GM12878 (cell line): ENCODE results near the gene TBC1D25. TPM values are rescaled to one million over a fixed set of nuclear protein-coding genes. Genes with fewer than 3 reads are reported as not detected.

Experiments used
- ATAC-seq: fragments of 200-7000 bp; cut with Tn5 transposase; 3 replicates; pipeline ENCODE4 v1.9.1; 2020; ENCODE audit warnings: mild to moderate bottlenecking, moderate library complexity
- BruUV-seq: library from RNA; stranded (reverse); fragments of 400-500 nt; replicated peaks from 2 replicates; lab custom pipeline; 2021; lab: Mats Ljungman, UMichigan
- CTCF ChIA-PET: fragments of 300-600 bp; sonication (Branson Sonifier 250); formaldehyde crosslinking; extraction: SDS; loops from one replicate; lab custom pipeline; 2021; ENCODE audit warnings: inconsistent platforms; lab: Yijun Ruan, JAX
- POLR2A ChIA-PET: fragments of 350-600 bp; formaldehyde crosslinking; extraction: SDS; loops from one replicate; lab custom pipeline; 2021; ENCODE audit warnings: inconsistent platforms; lab: Charles Lee
- RAD21 ChIA-PET: fragments of 300-600 bp; sonication (Branson Sonifier 250); formaldehyde crosslinking; loops from one replicate; lab custom pipeline; 2023; ENCODE audit warnings: antibody characterized with exemption; ENCODE audit not compliant: unreplicated experiment; lab: Charles Lee
- SMC1A ChIA-PET: fragments of 300-600 bp; sonication (Branson Sonifier 250); formaldehyde crosslinking; loops from one replicate; lab custom pipeline; 2023; ENCODE audit not compliant: unreplicated experiment, uncharacterized antibody; lab: Charles Lee
- DNase-seq: peaks from one replicate; pipeline ENCODE4 v3.0.0-alpha.2; 2011; ENCODE audit warnings: low read depth, low spot score
- FAIRE-seq: peaks from 3 replicates; lab custom pipeline; 2011; peaks lifted over from hg19 to GRCh38; lab: Jason Lieb, UNC
- H2AFZ ChIP-seq: 2 replicates; pipeline ENCODE4 v1.6.0; 2011; ENCODE audit warnings: low read depth, low read length, control low read depth; ENCODE audit not compliant: control insufficient read depth
- H3K27ac ChIP-seq: 2 replicates; pipeline ENCODE4 v1.5.1; 2011; ENCODE audit warnings: control low read depth; ENCODE audit not compliant: control insufficient read depth, insufficient read depth
- H3K27me3 ChIP-seq, 2 experiments: replicated peaks in 1 of 2; 2 replicates each; pipeline versions ENCODE4 v1.6.0 to v1.6.1; 2011; ENCODE audit warnings: low read length in 1 of 2; ENCODE audit not compliant: control insufficient read depth in 2 of 2, insufficient read depth in 2 of 2
- H3K36me3 ChIP-seq, 2 experiments: 2 replicates each; pipeline ENCODE4 v1.5.1; 2011; ENCODE audit warnings: low read length in 1 of 2; ENCODE audit not compliant: control insufficient read depth in 2 of 2, insufficient read depth in 2 of 2
- H3K4me1 ChIP-seq: 2 replicates; pipeline ENCODE4 v1.6.1; 2011; ENCODE audit warnings: mild to moderate bottlenecking, low read length, moderate library complexity, mixed read lengths; ENCODE audit not compliant: control insufficient read depth, insufficient read depth
- H3K4me2 ChIP-seq: 2 replicates; pipeline ENCODE4 v1.6.0; 2011; ENCODE audit warnings: control low read depth; ENCODE audit not compliant: control insufficient read depth, insufficient read depth
- H3K4me3 ChIP-seq: fragments of 200-600 bp; sonication (generic); 2 replicates; pipeline ENCODE4 v1.5.1; 2016
- H3K79me2 ChIP-seq: 2 replicates; pipeline ENCODE4 v1.6.0; 2011; ENCODE audit warnings: low read length; ENCODE audit not compliant: control insufficient read depth, insufficient read depth
- H3K9ac ChIP-seq: 2 replicates; pipeline ENCODE4 v1.8.0; 2011; ENCODE audit warnings: low read length, control low read depth, mixed read lengths; ENCODE audit not compliant: control insufficient read depth, insufficient read depth
- H3K9me3 ChIP-seq: replicated peaks from 3 replicates; pipeline ENCODE4 v1.5.1; 2011; ENCODE audit warnings: mild to moderate bottlenecking, low read length; ENCODE audit not compliant: control insufficient read depth, insufficient read depth
- H4K20me1 ChIP-seq: 2 replicates; pipeline ENCODE4 v1.6.0; 2011; ENCODE audit not compliant: control insufficient read depth, insufficient read depth
- EGR1 ChIP-seq, 2 experiments: IDR thresholded peaks; 1 replicate in 1 of 2; 2 replicates in 1 of 2; pipeline ENCODE4 v1.6.1; 2011 to 2012; ENCODE audit warnings: low read depth in 2 of 2, low read length in 2 of 2, borderline replicate concordance in 1 of 2, mild to moderate bottlenecking in 1 of 2, moderate library complexity in 1 of 2
- HDAC2 ChIP-seq: fragments of 200-600 bp; sonication (generic); IDR thresholded peaks from 2 replicates; pipeline ENCODE4 v1.6.1; 2017
- NFXL1 ChIP-seq: fragments of 450-650 bp; IDR thresholded peaks from 2 replicates; pipeline ENCODE4 v1.6.1; 2017; ENCODE audit warnings: antibody characterized with exemption, mild to moderate bottlenecking, borderline replicate concordance
- NR2C1 ChIP-seq: fragments of 450-650 bp; IDR thresholded peaks from 2 replicates; pipeline ENCODE4 v1.6.1; 2017; ENCODE audit warnings: antibody characterized with exemption, mild to moderate bottlenecking, moderate library complexity
- PAX5 ChIP-seq: IDR thresholded peaks from 2 replicates; pipeline ENCODE4 v1.6.1; 2011; ENCODE audit warnings: low read depth, low read length, borderline replicate concordance
- POLR2AphosphoS5 ChIP-seq: IDR thresholded peaks from 2 replicates; pipeline ENCODE4 v1.6.1; 2011; ENCODE audit warnings: mild to moderate bottlenecking, low read length, inconsistent platforms
- STAT1 ChIP-seq: fragments of 450-650 bp; conservative IDR thresholded peaks from 2 replicates; pipeline ENCODE4 v1.6.1; 2014; ENCODE audit warnings: antibody characterized with exemption, mild to moderate bottlenecking
- ZBED1 ChIP-seq: IDR thresholded peaks from 2 replicates; pipeline ENCODE4 v1.6.1; 2016; ENCODE audit warnings: borderline replicate concordance
- WGBS: methylation state at CpG from one replicate; pipeline ENCODE4 v1.1.6; 2016; ENCODE audit warnings: low lambda C conversion rate; ENCODE audit not compliant: insufficient replicate concordance, insufficient coverage; ENCODE audit errors: missing lambda C conversion rate; 5-methylcytosine and 5-hydroxymethylcytosine counted together
- in situ Hi-C: fragments of 300-500 bp; cut with MboI; formaldehyde crosslinking; loops from 9 replicates; pipeline ENCODE4 v1.14.3; 2018; ENCODE audit warnings: mixed read lengths
- intact Hi-C: fragments of 100-400 bp; cut with micrococcal nuclease; formaldehyde crosslinking; loops from one replicate; pipeline ENCODE4 v1.14.2; 2022; ENCODE audit not compliant: unreplicated experiment
- polyA plus RNA-seq, 11 experiments: library from polyadenylated mRNA; depleted of rRNA in 4 of 11; unstranded in 6 of 11; stranded (reverse) in 5 of 11; fragments of >200 nt; fragmentation: Nextera tagmentation in 4 of 11; fragmentation: Illumina TruSeq in 1 of 11; extraction: Ambion mirVana in 4 of 11; extraction: Trizol in 1 of 11; gene quantifications; 1 replicate in 1 of 11; 2 replicates in 10 of 11; pipeline versions ENCODE4 v1.2.1 to v1.2.3, GENCODE V29; 2011 to 2016; ENCODE audit warnings: inconsistent platforms in 2 of 11, missing spikeins in 2 of 11, low read depth in 1 of 11
- total RNA-seq, 4 experiments: library from RNA; depleted of rRNA in 3 of 4; stranded (reverse); fragments of >200 nt in 3 of 4; fragmentation: Illumina TruSeq in 1 of 4; extraction: Trizol in 1 of 4; gene quantifications; 2 replicates each; pipeline versions ENCODE4 v1.2.1 to v1.2.3, GENCODE V29; 2013 to 2021
- TF ChIP-seq, protein P1 (sequence below): IDR thresholded peaks from 2 replicates; pipeline ENCODE4 v1.6.1; 2011; ENCODE audit warnings: low read depth, low read length, improper control_type of control experiment, borderline replicate concordance
- TF ChIP-seq, protein P2 (sequence below): fragments of 450-650 bp; IDR thresholded peaks from 2 replicates; pipeline ENCODE4 v1.6.1; 2017; ENCODE audit warnings: low read depth, mild to moderate bottlenecking, moderate library complexity

The TBC1D25 gene
- total and polyA plus RNA-seq, 10 of the 15 experiments (the other 5 are each of a cell fraction or from before 2014, with no cell fraction given) = 0.79 to 17.3 (median 10.0) TPM

DNA sequence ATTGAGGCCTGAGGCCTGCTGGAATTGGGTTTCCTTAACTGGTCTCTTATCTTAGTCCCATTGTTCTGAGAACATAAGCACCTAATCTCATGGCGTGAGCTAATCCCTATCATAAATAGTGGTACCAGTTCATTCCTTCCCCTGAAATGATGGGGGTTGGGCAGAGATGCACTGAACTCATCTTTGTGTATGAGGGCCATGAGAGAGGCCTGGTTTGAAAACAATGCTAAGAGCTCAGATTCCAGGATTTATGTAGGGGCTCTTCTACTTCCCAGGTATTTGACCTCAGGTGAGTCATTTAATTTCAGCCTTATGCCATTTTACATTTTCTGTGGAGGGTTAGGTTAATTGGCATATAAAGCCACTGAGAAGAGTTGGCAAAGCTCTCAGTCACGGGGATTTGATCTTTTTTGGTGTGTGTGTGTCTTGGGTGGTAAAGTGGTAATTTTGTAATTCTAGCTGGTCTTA, 39.2 kb downstream of the TBC1D25 start:
- intact Hi-C loops = no loop called here
- no peak for TF ChIP-seq NFXL1
- no peak for TF ChIP-seq STAT1
- TF ChIP-seq, protein P1, sequence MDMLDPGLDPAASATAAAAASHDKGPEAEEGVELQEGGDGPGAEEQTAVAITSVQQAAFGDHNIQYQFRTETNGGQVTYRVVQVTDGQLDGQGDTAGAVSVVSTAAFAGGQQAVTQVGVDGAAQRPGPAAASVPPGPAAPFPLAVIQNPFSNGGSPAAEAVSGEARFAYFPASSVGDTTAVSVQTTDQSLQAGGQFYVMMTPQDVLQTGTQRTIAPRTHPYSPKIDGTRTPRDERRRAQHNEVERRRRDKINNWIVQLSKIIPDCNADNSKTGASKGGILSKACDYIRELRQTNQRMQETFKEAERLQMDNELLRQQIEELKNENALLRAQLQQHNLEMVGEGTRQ = no peak
- TF ChIP-seq HDAC2 = no peak
- TF ChIP-seq NR2C1 = no peak
- TF ChIP-seq POLR2AphosphoS5 = peak; percentile 81
- peak; percentile 11; the same call in 1 of the 2 replicates for TF ChIP-seq ZBED1
- no peak for TF ChIP-seq PAX5
- no peak for TF ChIP-seq EGR1 (IDR thresholded peaks at IDR 0.05; ENCODE audit: borderline replicate concordance in 1 of 2, low read depth in 2 of 2, low read length in 2 of 2)
- TF ChIP-seq, protein P2, sequence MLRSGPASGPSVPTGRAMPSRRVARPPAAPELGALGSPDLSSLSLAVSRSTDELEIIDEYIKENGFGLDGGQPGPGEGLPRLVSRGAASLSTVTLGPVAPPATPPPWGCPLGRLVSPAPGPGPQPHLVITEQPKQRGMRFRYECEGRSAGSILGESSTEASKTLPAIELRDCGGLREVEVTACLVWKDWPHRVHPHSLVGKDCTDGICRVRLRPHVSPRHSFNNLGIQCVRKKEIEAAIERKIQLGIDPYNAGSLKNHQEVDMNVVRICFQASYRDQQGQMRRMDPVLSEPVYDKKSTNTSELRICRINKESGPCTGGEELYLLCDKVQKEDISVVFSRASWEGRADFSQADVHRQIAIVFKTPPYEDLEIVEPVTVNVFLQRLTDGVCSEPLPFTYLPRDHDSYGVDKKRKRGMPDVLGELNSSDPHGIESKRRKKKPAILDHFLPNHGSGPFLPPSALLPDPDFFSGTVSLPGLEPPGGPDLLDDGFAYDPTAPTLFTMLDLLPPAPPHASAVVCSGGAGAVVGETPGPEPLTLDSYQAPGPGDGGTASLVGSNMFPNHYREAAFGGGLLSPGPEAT = no peak
- POLR2A ChIA-PET = no interaction called here

More for the DNA sequence above, 39.2 kb downstream of the TBC1D25 start:
- no peak overlapping the region for H3K9ac ChIP-seq
- 25% methylated on average over 2 of the region's 2 CpGs for WGBS
- no peak overlapping the region for H2AFZ ChIP-seq
- peaks cover 24% of the 10 kb centered on the region for H3K79me2 ChIP-seq
- no peaks in the 10 kb centered on the region for H3K27me3 ChIP-seq
- SMC1A ChIA-PET = no interaction called here
- H3K9me3 ChIP-seq = no peaks in the 10 kb centered on the region; the same call in 2 of the 3 replicates
- RAD21 ChIA-PET = no interaction called here
- CTCF ChIA-PET = interaction anchor here (1.0 kb wide), 1 partner anchor 110 kb away, joined by 3 read pairs; no protein-coding TSS in a partner anchor
- H3K4me1 ChIP-seq = peaks cover 7% of the 10 kb centered on the region; the same call in 1 of the 2 replicates
- in situ Hi-C loops = no loop called here
- no peak for FAIRE-seq
- no peak for DNase-seq
- H3K4me2 ChIP-seq = no peak overlapping the region
- BruUV-seq = no TSS peak
- no peak overlapping the region for H3K27ac ChIP-seq
- no peak for ATAC-seq
- H3K36me3 ChIP-seq = peaks cover 1 to 15% of the 10 kb centered on the region in 2 experiments
- H4K20me1 ChIP-seq = no peaks in the 10 kb centered on the region
- H3K4me3 ChIP-seq = no peak overlapping the region
